ENCODE data around the gene AGBL3. TPM values are rescaled to one million over a fixed set of nuclear protein-coding genes. Genes with fewer than 3 reads are reported as not detected.

Gene AGBL3
- total RNA-seq, 1 experiment from 2014 or later = 2.1 TPM

DNA sequence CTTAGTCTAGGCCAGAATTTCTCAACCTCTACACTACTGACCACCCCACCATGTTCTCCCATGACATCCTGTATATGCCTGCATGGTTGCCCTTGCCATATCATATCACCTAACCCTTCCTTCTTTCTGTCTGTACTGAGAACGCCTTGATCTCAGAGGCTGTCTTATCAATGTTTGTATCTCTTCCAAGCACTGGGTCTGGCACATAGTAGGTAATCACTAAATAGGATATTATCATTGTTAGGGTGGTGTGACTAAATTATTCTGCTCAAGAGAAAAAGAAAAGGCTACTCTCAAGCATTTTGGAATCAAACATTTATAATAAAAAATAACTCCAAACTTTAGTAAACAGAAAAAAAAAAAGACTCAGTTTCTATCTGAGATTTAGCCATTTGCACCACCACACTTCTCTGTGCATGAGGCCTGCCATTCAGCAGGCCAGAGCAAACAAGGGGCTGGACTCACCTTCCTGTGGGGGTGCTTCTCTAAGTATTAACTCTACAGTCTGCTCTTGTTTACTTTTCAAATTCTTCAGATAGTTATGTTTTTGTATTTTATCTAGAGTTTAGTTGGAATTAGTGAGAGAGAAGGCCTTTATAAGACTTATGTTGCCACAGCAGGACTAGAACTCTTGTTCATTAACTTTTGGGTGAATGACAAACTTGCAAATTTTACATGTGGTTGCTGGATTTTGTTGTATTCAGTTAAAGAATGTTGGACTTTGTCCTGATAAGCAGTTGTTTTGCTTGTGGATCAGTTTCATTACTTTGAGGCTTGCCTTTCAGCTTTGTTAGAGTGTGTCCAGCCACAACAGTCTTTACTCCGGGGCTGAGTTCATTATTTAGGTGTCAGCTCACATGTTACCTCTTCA, 5.4 kb downstream of the AGBL3 start (continued):
- TF ChIP-seq ZNF416 (CRISPR knock-in tag; IDR thresholded peaks at IDR 0.05) = no peak
- TF ChIP-seq NR3C1 (CRISPR knock-in tag; conservative IDR thresholded peaks at IDR 0.05; ENCODE audit: low read depth) = no peak
- TF ChIP-seq ATF2 (CRISPR knock-in tag; IDR thresholded peaks at IDR 0.05; ENCODE audit: borderline replicate concordance, low read depth) = no peak
- TF ChIP-seq SP1 (CRISPR knock-in tag; conservative IDR thresholded peaks at IDR 0.05) = no peak
- TF ChIP-seq EMX1 (CRISPR knock-in tag; IDR thresholded peaks at IDR 0.05) = no peak
- TF ChIP-seq, protein P1, sequence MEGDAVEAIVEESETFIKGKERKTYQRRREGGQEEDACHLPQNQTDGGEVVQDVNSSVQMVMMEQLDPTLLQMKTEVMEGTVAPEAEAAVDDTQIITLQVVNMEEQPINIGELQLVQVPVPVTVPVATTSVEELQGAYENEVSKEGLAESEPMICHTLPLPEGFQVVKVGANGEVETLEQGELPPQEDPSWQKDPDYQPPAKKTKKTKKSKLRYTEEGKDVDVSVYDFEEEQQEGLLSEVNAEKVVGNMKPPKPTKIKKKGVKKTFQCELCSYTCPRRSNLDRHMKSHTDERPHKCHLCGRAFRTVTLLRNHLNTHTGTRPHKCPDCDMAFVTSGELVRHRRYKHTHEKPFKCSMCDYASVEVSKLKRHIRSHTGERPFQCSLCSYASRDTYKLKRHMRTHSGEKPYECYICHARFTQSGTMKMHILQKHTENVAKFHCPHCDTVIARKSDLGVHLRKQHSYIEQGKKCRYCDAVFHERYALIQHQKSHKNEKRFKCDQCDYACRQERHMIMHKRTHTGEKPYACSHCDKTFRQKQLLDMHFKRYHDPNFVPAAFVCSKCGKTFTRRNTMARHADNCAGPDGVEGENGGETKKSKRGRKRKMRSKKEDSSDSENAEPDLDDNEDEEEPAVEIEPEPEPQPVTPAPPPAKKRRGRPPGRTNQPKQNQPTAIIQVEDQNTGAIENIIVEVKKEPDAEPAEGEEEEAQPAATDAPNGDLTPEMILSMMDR (IDR thresholded peaks at IDR 0.05) = no peak
- TF ChIP-seq ZNF232 (CRISPR knock-in tag; IDR thresholded peaks at IDR 0.05) = no peak
- no peak for TF ChIP-seq USF1 (CRISPR knock-in tag; IDR thresholded peaks at IDR 0.05)
- TF ChIP-seq ZNF512 (CRISPR knock-in tag; IDR thresholded peaks at IDR 0.05; ENCODE audit: borderline replicate concordance) = no peak

GRCh38 chr7:134992626-134993179, 6.4 kb downstream of the AGBL3 start:
- ATAC-seq = no peak
- CTCF ChIA-PET = no interaction called here
- TF ChIP-seq NFATC4 (CRISPR knock-in tag; IDR thresholded peaks at IDR 0.05) (no peak), MLX (CRISPR knock-in tag; IDR thresholded peaks at IDR 0.05) (no peak), FOXP4 (CRISPR knock-in tag; IDR thresholded peaks at IDR 0.05) (no peak), ZNF425 (CRISPR knock-in tag; conservative IDR thresholded peaks at IDR 0.05) (no peak)
- TF ChIP-seq, protein P2, sequence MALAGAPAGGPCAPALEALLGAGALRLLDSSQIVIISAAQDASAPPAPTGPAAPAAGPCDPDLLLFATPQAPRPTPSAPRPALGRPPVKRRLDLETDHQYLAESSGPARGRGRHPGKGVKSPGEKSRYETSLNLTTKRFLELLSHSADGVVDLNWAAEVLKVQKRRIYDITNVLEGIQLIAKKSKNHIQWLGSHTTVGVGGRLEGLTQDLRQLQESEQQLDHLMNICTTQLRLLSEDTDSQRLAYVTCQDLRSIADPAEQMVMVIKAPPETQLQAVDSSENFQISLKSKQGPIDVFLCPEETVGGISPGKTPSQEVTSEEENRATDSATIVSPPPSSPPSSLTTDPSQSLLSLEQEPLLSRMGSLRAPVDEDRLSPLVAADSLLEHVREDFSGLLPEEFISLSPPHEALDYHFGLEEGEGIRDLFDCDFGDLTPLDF (CRISPR knock-in tag; IDR thresholded peaks at IDR 0.05) = no peak
- TF ChIP-seq, protein P3, sequence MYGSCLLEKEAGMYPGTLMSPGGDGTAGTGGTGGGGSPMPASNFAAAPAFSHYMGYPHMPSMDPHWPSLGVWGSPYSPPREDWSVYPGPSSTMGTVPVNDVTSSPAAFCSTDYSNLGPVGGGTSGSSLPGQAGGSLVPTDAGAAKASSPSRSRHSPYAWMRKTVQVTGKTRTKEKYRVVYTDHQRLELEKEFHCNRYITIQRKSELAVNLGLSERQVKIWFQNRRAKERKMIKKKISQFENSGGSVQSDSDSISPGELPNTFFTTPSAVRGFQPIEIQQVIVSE (CRISPR knock-in tag; IDR thresholded peaks at IDR 0.05; ENCODE audit: borderline replicate concordance) = no peak
- TF ChIP-seq, protein P4, sequence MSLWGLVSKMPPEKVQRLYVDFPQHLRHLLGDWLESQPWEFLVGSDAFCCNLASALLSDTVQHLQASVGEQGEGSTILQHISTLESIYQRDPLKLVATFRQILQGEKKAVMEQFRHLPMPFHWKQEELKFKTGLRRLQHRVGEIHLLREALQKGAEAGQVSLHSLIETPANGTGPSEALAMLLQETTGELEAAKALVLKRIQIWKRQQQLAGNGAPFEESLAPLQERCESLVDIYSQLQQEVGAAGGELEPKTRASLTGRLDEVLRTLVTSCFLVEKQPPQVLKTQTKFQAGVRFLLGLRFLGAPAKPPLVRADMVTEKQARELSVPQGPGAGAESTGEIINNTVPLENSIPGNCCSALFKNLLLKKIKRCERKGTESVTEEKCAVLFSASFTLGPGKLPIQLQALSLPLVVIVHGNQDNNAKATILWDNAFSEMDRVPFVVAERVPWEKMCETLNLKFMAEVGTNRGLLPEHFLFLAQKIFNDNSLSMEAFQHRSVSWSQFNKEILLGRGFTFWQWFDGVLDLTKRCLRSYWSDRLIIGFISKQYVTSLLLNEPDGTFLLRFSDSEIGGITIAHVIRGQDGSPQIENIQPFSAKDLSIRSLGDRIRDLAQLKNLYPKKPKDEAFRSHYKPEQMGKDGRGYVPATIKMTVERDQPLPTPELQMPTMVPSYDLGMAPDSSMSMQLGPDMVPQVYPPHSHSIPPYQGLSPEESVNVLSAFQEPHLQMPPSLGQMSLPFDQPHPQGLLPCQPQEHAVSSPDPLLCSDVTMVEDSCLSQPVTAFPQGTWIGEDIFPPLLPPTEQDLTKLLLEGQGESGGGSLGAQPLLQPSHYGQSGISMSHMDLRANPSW (CRISPR knock-in tag; conservative IDR thresholded peaks at IDR 0.05; ENCODE audit: low read depth) = no peak

More at GRCh38 chr7:134992626-134993179, 6.4 kb downstream of the AGBL3 start:
- H3K36me3 Mint-ChIP-seq = no peaks in the 10 kb centered on the region; the same call in none of the 2 replicates
- H3K27ac Mint-ChIP-seq = no peak overlapping the region
- H3K9me3 Mint-ChIP-seq = no peaks in the 10 kb centered on the region
- DNase-seq (ENCODE audit: low spot score) = no peak
- no peak overlapping the region for H3K4me3 Mint-ChIP-seq
- peaks cover 3% of the 10 kb centered on the region for H3K4me1 Mint-ChIP-seq
- no peaks in the 10 kb centered on the region for H3K27me3 Mint-ChIP-seq (ENCODE audit: low read depth)
- POLR2A ChIA-PET = no interaction called here

All from WTC11 (cell line).